Lower leg skin (tissue), 3 donors: Measurements from ENCODE around the gene MDFIC.

Experiments
- POLR2A ChIP-seq, 2 donors: fragments of 450-650 bp; IDR thresholded peaks; one replicate each; pipeline ENCODE4 v1.6.1; 2016 to 2017; ENCODE audit warnings: antibody characterized with exemption in 2 of 2, mild to moderate bottlenecking in 1 of 2, moderate library complexity in 1 of 2
- TF ChIP-seq, protein P1 (sequence below), 3 donors: fragments of 450-650 bp; IDR thresholded peaks; one replicate each; pipeline ENCODE4 v1.5.1; 2016; ENCODE audit warnings: antibody characterized with exemption in 3 of 3, mild to moderate bottlenecking in 3 of 3, moderate library complexity in 2 of 3

GRCh38 chr7:115010441-115010820, 88.5 kb downstream of the MDFIC start:
- TF ChIP-seq, protein P1, sequence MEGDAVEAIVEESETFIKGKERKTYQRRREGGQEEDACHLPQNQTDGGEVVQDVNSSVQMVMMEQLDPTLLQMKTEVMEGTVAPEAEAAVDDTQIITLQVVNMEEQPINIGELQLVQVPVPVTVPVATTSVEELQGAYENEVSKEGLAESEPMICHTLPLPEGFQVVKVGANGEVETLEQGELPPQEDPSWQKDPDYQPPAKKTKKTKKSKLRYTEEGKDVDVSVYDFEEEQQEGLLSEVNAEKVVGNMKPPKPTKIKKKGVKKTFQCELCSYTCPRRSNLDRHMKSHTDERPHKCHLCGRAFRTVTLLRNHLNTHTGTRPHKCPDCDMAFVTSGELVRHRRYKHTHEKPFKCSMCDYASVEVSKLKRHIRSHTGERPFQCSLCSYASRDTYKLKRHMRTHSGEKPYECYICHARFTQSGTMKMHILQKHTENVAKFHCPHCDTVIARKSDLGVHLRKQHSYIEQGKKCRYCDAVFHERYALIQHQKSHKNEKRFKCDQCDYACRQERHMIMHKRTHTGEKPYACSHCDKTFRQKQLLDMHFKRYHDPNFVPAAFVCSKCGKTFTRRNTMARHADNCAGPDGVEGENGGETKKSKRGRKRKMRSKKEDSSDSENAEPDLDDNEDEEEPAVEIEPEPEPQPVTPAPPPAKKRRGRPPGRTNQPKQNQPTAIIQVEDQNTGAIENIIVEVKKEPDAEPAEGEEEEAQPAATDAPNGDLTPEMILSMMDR (IDR thresholded peaks at IDR 0.05) = no peak
- no peak for TF ChIP-seq POLR2A (IDR thresholded peaks at IDR 0.05)
